Suppressor macrophage (primary cell): ENCODE measurements around the gene SYN1.

Experiments
- DNase-seq, 4 experiments: peaks; one replicate each; pipeline ENCODE4 v3.0.0-alpha.2; 2020 to 2022

SYN1 gene

GRCh38 chrX:47523297-47523696 is 96.4 kb downstream of the SYN1 start:
- peak; percentile 76 to 91 (median 88) for DNase-seq
